Natural killer cell (primary cell): ENCODE measurements around the gene ZDHHC1. TPM values are rescaled to one million over a fixed set of nuclear protein-coding genes. Genes with fewer than 3 reads are reported as not detected.
A peak's percentile ranks its signal among the peaks of the same experiment; 100 is the strongest.

ENCODE experiments used
- ATAC-seq, 3 donors: fragments of 150-1000 bp in 2 of 3; fragments of 200-7000 bp in 1 of 3; cut with Tn5 transposase; 1 replicate in 1 of 3; 2 replicates in 2 of 3; pipeline ENCODE4 v1.10.0; 2021; ENCODE audit warnings: mild to moderate bottlenecking in 2 of 3, moderate library complexity in 2 of 3
- DNase-seq, 2 donors: peaks; one replicate each; pipeline versions ENCODE4 v3.0.0 to v3.0.0-alpha.2; 2013 to 2021; ENCODE audit warnings: mixed read lengths in 1 of 2
- H3K27ac ChIP-seq: one replicate; pipeline ENCODE4 v1.5.1; 2013; ENCODE audit warnings: mild to moderate bottlenecking, low read length
- H3K27me3 ChIP-seq: one replicate; pipeline ENCODE4 v1.6.1; 2013; ENCODE audit warnings: low read length; ENCODE audit not compliant: control insufficient read depth, insufficient read depth
- H3K36me3 ChIP-seq: one replicate; pipeline ENCODE4 v1.6.1; 2013; ENCODE audit warnings: low read length; ENCODE audit not compliant: control insufficient read depth, insufficient read depth
- H3K4me1 ChIP-seq: one replicate; pipeline ENCODE4 v1.6.1; 2013; ENCODE audit warnings: low read length; ENCODE audit not compliant: control insufficient read depth, insufficient read depth
- H3K4me3 ChIP-seq: one replicate; pipeline ENCODE4 v1.5.1; 2013; ENCODE audit warnings: low read length
- H3K9me3 ChIP-seq: one replicate; pipeline ENCODE4 v1.6.1; 2013; ENCODE audit warnings: low read length; ENCODE audit not compliant: control insufficient read depth, insufficient read depth
- H3K27ac Mint-ChIP-seq, 2 donors: one replicate each; pipeline ENCODE4 v1.8.0; 2022; ENCODE audit warnings: mild to moderate bottlenecking in 2 of 2, mixed read lengths in 2 of 2, moderate library complexity in 1 of 2
- H3K27me3 Mint-ChIP-seq, 2 donors: one replicate each; pipeline ENCODE4 v1.8.0; 2022; ENCODE audit warnings: low read depth in 2 of 2, mixed read lengths in 2 of 2
- H3K36me3 Mint-ChIP-seq: one replicate; pipeline ENCODE4 v1.8.0; 2022; ENCODE audit warnings: mixed read lengths
- H3K4me1 Mint-ChIP-seq, 2 donors: one replicate each; pipeline ENCODE4 v1.8.0; 2022; ENCODE audit warnings: mixed read lengths in 2 of 2
- H3K4me3 Mint-ChIP-seq: one replicate; pipeline ENCODE4 v1.8.0; 2022; ENCODE audit warnings: mild to moderate bottlenecking, moderate library complexity, mixed read lengths
- H3K9me3 Mint-ChIP-seq, 2 donors: one replicate each; pipeline ENCODE4 v1.8.0; 2022; ENCODE audit warnings: mixed read lengths in 2 of 2
- CTCF ChIP-seq: fragments of 200-600 bp; IDR thresholded peaks from one replicate; pipeline ENCODE4 v1.8.0; 2022; ENCODE audit warnings: antibody characterized with exemption
- WGBS: methylation state at CpG from one replicate; pipeline ENCODE4 v1.1.7; 2013; ENCODE audit warnings: missing lambda C conversion rate; ENCODE audit not compliant: insufficient coverage; 5-methylcytosine and 5-hydroxymethylcytosine counted together
- intact Hi-C: fragments of 100-400 bp; cut with micrococcal nuclease; formaldehyde crosslinking; loops from one replicate; pipeline ENCODE4 v1.14.2; 2022
- total RNA-seq, 4 donors: library from RNA; stranded (reverse); fragments of 120-200 nt in 1 of 4; gene quantifications; one replicate each; pipeline versions ENCODE4 v1.2.3 to v1.2.4, GENCODE V29; 2013 to 2022

The ZDHHC1 gene
- total RNA-seq, 3 donors from 2014 or later (not counting 1 experiment from before 2014, with no cell fraction given), result 0.88 to 2.5 (median 1.8) TPM

GRCh38 chr16:67395458-67396158 lies 20.7 kb downstream of the ZDHHC1 start:
- TF ChIP-seq CTCF, result no peak
- H3K4me1 ChIP-seq, result peaks cover 47% of the 10 kb centered on the region
- peaks cover 27% of the 10 kb centered on the region for H3K27me3 ChIP-seq
- H3K27ac ChIP-seq, result no peak overlapping the region
- WGBS, result 96% methylated on average over 13 of the region's 13 CpGs
- Mint-ChIP-seq H3K27me3 (peaks cover 9 to 33% of the 10 kb centered on the region in 2 donors), H3K4me1 (peaks cover 5 to 28% of the 10 kb centered on the region in 2 donors), H3K9me3 (no peaks in the 10 kb centered on the region), H3K36me3 (no peaks in the 10 kb centered on the region), H3K27ac (no peak overlapping the region), H3K4me3 (no peak overlapping the region)
- no peak for ATAC-seq
- intact Hi-C loops, result no loop called here
- H3K36me3 ChIP-seq, result no peaks in the 10 kb centered on the region
- DNase-seq, result no peak
- no peak overlapping the region for H3K4me3 ChIP-seq
- H3K9me3 ChIP-seq, result no peaks in the 10 kb centered on the region

GRCh38 chr16:67395105-67395457 lies 21.2 kb downstream of the ZDHHC1 start:
- DNase-seq (no peak), ATAC-seq (no peak)
- TF ChIP-seq CTCF, result no peak
- Histone ChIP-seq H3K9me3 (no peaks in the 10 kb centered on the region), H3K36me3 (no peaks in the 10 kb centered on the region), H3K27ac (no peak overlapping the region), H3K4me1 (peaks cover 52% of the 10 kb centered on the region), H3K27me3 (peaks cover 27% of the 10 kb centered on the region), H3K4me3 (no peak overlapping the region)
- no peaks in the 10 kb centered on the region for H3K9me3 Mint-ChIP-seq
- 38% methylated on average over 7 of the region's 10 CpGs for WGBS
- peaks cover 9 to 36% of the 10 kb centered on the region in 2 donors for H3K27me3 Mint-ChIP-seq
- peaks cover 5 to 28% of the 10 kb centered on the region in 2 donors for H3K4me1 Mint-ChIP-seq
- intact Hi-C loops, result no loop called here
- no peaks in the 10 kb centered on the region for H3K36me3 Mint-ChIP-seq
- H3K4me3 Mint-ChIP-seq, result no peak overlapping the region
- H3K27ac Mint-ChIP-seq, result no peak overlapping the region

GRCh38 chr16:67394155-67395104 lies 21.8 kb downstream of the ZDHHC1 start:
- no peak for TF ChIP-seq CTCF
- Histone ChIP-seq H3K36me3 (no peaks in the 10 kb centered on the region), H3K27me3 (peaks cover 27% of the 10 kb centered on the region), H3K27ac (no peak overlapping the region), H3K4me3 (peak overlapping the region; percentile 12), H3K4me1 (peaks cover 56% of the 10 kb centered on the region), H3K9me3 (no peaks in the 10 kb centered on the region)
- ATAC-seq, result peak in 2 of 3 donors; percentile 17
- no peak for DNase-seq
- Mint-ChIP-seq H3K4me1 (peaks cover 5 to 25% of the 10 kb centered on the region in 2 donors), H3K4me3 (peak overlapping the region; percentile 90), H3K27ac (peak overlapping the region in 1 of 2 donors; percentile 60), H3K27me3 (peaks cover 9 to 36% of the 10 kb centered on the region in 2 donors), H3K9me3 (no peaks in the 10 kb centered on the region), H3K36me3 (no peaks in the 10 kb centered on the region)
- 7% methylated on average over 88 of the region's 88 CpGs for WGBS
- intact Hi-C loops, result no loop called here
